Loucy (cell line): ENCODE data around the gene GIPC2.
"Not testable (repeated sequence)": the region's sequence is repeated elsewhere in the genome, so short reads cannot be mapped to it uniquely, and the experiment has no call there.

ENCODE experiments used
- H2AFZ ChIP-seq: fragments of 200-600 bp; sonication (generic); 2 replicates; pipeline ENCODE4 v1.6.0; 2016; ENCODE audit warnings: antibody characterized with exemption, mild to moderate bottlenecking, low read length, moderate library complexity
- H3F3A ChIP-seq: fragments of 200-600 bp; 2 replicates; pipeline ENCODE4 v1.6.0; 2016; ENCODE audit warnings: antibody characterized with exemption, low read depth, mild to moderate bottlenecking
- H3K27me3 ChIP-seq: fragments of 200-600 bp; sonication (generic); 2 replicates; pipeline ENCODE4 v1.6.1; 2014; ENCODE audit warnings: low read length, mild to moderate bottlenecking; ENCODE audit not compliant: insufficient read depth, poor library complexity, severe bottlenecking
- H3K36me3 ChIP-seq: fragments of 200-600 bp; sonication (generic); 2 replicates; pipeline ENCODE4 v1.6.1; 2016; ENCODE audit warnings: low read length; ENCODE audit not compliant: insufficient read depth
- H3K4me1 ChIP-seq: fragments of 200-600 bp; sonication (generic); 2 replicates; pipeline ENCODE4 v1.5.1; 2014; ENCODE audit warnings: low read length, mild to moderate bottlenecking; ENCODE audit not compliant: insufficient read depth, poor library complexity, severe bottlenecking
- H3K4me2 ChIP-seq: fragments of 200-600 bp; sonication (generic); 2 replicates; pipeline ENCODE4 v1.6.0; 2014; ENCODE audit warnings: antibody characterized with exemption, low read length, low read depth, mild to moderate bottlenecking; ENCODE audit not compliant: poor library complexity, severe bottlenecking
- H3K4me3 ChIP-seq: fragments of 200-600 bp; sonication (generic); 2 replicates; pipeline ENCODE4 v1.5.1; 2014; ENCODE audit warnings: low read length, mild to moderate bottlenecking, mixed read lengths; ENCODE audit not compliant: poor library complexity, severe bottlenecking
- H3K79me2 ChIP-seq: fragments of 200-600 bp; sonication (generic); 2 replicates; pipeline ENCODE4 v1.6.1; 2014; ENCODE audit warnings: low read length; ENCODE audit not compliant: insufficient read depth
- H3K9ac ChIP-seq: fragments of 200-600 bp; sonication (generic); 2 replicates; pipeline ENCODE4 v1.6.0; 2014; ENCODE audit warnings: mild to moderate bottlenecking, low read depth, low read length, moderate library complexity; ENCODE audit not compliant: poor library complexity, severe bottlenecking
- H3K9me2 ChIP-seq: fragments of 200-600 bp; sonication (generic); replicated peaks from 2 replicates; pipeline ENCODE4 v1.6.1; 2016; ENCODE audit warnings: low read depth, low read length, mixed read lengths
- H3K9me3 ChIP-seq: fragments of 200-600 bp; sonication (generic); 2 replicates; pipeline ENCODE4 v1.6.1; 2014; ENCODE audit warnings: mild to moderate bottlenecking, antibody characterized with exemption, low read length, low read depth; ENCODE audit not compliant: insufficient read depth
- H4K20me1 ChIP-seq: fragments of 200-600 bp; sonication (generic); 2 replicates; pipeline ENCODE4 v1.6.0; 2014; ENCODE audit warnings: antibody characterized with exemption, low read length, mild to moderate bottlenecking; ENCODE audit not compliant: insufficient read depth, poor library complexity, severe bottlenecking
- EZH2phosphoT487 ChIP-seq: fragments of 200-600 bp; IDR thresholded peaks from 2 replicates; pipeline ENCODE4 v1.6.1; 2018; ENCODE audit warnings: antibody characterized with exemption, mild to moderate bottlenecking, moderate library complexity, borderline replicate concordance
- TF ChIP-seq, protein P1 (sequence below): fragments of 200-600 bp; sonication (generic); conservative IDR thresholded peaks from 2 replicates; pipeline ENCODE4 v1.5.1; 2014; ENCODE audit warnings: mild to moderate bottlenecking, antibody characterized with exemption, low read length

The GIPC2 gene

DNA sequence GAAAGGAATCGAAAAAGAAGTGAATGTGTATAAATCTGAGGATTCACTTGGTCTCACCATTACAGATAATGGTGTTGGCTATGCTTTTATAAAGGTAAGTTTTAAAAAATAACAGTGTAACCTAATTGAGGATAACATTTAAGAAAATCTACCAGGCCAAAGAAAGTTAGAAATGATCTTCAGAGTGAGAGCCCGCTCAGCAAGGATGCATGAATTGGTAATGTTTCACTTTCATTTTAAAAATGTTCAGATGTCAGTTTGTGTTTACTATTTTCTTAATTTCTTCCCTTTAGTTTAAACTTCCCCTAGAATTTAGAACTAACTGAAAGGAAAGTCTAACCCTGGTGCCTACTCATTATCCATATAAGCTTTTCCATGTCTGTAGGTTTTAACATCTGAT lies 35.0 kb downstream of the GIPC2 start:
- peak overlapping the region; percentile 55 for H2AFZ ChIP-seq
- peak overlapping the region; percentile 52 for H3K4me2 ChIP-seq
- H3K9me3 ChIP-seq, result no peaks in the 10 kb centered on the region
- no peaks in the 10 kb centered on the region for H3K27me3 ChIP-seq
- H3K9me2 ChIP-seq, result no peaks in the 10 kb centered on the region
- no peaks in the 10 kb centered on the region for H3K4me1 ChIP-seq
- no peaks in the 10 kb centered on the region for H3K36me3 ChIP-seq
- H4K20me1 ChIP-seq, result no peaks in the 10 kb centered on the region
- no peaks in the 10 kb centered on the region for H3K79me2 ChIP-seq
- no peak overlapping the region for H3K9ac ChIP-seq
- TF ChIP-seq EZH2phosphoT487, result no peak
- TF ChIP-seq, protein P1, sequence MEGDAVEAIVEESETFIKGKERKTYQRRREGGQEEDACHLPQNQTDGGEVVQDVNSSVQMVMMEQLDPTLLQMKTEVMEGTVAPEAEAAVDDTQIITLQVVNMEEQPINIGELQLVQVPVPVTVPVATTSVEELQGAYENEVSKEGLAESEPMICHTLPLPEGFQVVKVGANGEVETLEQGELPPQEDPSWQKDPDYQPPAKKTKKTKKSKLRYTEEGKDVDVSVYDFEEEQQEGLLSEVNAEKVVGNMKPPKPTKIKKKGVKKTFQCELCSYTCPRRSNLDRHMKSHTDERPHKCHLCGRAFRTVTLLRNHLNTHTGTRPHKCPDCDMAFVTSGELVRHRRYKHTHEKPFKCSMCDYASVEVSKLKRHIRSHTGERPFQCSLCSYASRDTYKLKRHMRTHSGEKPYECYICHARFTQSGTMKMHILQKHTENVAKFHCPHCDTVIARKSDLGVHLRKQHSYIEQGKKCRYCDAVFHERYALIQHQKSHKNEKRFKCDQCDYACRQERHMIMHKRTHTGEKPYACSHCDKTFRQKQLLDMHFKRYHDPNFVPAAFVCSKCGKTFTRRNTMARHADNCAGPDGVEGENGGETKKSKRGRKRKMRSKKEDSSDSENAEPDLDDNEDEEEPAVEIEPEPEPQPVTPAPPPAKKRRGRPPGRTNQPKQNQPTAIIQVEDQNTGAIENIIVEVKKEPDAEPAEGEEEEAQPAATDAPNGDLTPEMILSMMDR, result no peak
- no peak overlapping the region for H3K4me3 ChIP-seq
- no peaks in the 10 kb centered on the region for H3F3A ChIP-seq

DNA sequence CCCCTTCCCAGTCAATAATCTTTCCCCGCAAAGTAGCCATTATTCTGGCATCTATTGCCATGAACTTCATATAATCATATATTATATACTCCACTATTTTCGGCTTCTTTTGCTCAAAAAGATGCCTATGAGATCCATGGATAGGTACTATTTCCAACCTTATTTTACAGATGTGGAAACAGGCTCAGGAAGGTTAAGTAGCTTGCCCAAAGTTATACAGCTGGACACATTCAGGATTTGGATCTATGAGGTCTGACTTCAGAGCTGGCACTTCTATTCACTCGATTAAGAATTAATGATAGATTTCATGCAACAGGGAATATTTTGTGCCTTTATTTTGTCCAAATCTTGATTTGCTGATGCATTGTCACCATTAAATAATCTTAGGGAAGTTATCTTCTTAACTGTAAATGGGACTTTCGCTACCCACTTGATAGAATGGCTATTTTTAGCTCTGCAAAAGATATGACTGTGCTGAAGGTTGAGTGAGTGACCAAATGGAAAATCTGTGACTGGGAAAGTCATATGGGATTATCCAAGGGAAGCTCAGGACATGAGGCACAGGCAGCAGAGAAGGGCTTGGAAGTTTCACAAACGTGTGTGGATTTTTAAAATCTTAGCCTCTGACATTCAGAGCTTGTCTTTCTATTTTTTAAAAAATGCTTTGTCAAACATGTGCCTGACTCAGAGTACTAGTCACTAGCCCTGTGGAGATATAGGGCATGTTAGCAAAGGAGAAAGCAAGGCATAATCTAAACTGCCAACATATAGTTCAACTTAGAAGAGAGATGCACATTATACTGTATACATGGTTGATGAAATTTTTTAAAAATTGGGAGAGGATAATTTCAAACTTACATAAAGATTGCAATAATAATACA lies 36.5 kb downstream of the GIPC2 start:
- Histone ChIP-seq H3K4me3 (no peak overlapping the region), H3K36me3 (no peaks in the 10 kb centered on the region), H3K4me1 (no peaks in the 10 kb centered on the region), H3K4me2 (no peak overlapping the region), H3K9me3 (no peaks in the 10 kb centered on the region; the same call in 1 of the 2 replicates), H3K9ac (no peak overlapping the region), H3K27me3 (no peaks in the 10 kb centered on the region), H4K20me1 (no peaks in the 10 kb centered on the region), H3F3A (no peaks in the 10 kb centered on the region), H2AFZ (no peak overlapping the region), H3K9me2 (no peaks in the 10 kb centered on the region), H3K79me2 (no peaks in the 10 kb centered on the region)
- no peak for TF ChIP-seq EZH2phosphoT487
- TF ChIP-seq, protein P1, result no peak

DNA sequence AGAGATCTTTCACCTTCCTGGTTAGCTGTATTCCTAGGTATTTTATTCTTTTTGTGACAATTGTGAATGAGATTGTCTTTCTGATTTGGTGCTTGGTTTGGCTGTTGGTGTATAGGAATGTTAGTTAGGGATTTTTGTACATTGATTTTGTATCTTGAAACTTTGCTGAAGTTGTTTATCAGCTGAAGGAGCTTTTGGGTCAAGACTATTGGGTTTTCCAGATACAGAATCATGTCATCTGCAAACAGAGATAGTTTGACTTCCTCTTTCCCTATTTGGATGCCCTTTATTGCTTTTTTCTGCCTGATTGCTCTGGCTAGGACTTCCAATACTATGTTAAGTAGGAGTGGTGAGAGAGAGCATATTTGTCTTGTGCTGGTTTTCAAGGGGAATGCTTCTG lies 38.9 kb downstream of the GIPC2 start:
- H3K9me2 ChIP-seq, H2AFZ ChIP-seq, H3K9me3 ChIP-seq: not testable (repeated sequence)

DNA sequence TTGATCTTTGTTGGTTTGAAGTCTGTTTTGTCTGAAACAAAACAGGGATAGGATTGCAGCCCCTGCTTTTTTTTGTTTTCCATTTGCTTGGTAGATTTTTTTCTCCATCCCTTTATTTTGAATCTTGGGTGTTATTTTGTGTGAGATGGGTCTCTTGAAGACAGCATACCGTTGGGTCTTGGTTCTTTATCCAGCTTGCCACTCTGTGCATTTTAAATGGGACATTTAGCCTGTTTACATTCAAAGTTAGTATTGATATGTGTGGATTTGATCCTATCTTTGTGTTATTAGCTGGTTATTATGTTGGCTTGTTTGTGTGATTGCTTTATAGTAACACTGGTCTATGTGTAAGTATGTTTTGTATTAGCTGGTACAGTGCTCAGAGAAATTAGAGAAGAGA lies 40.9 kb downstream of the GIPC2 start:
- Histone ChIP-seq H3K9me3 (no peaks in the 10 kb centered on the region; the same call in 1 of the 2 replicates), H3K79me2 (no peaks in the 10 kb centered on the region), H3K36me3 (no peaks in the 10 kb centered on the region), H3K9ac (no peak overlapping the region), H3K4me2 (no peak overlapping the region), H3K27me3 (no peaks in the 10 kb centered on the region), H3F3A (no peaks in the 10 kb centered on the region), H3K4me1 (no peaks in the 10 kb centered on the region), H2AFZ (no peak overlapping the region), H4K20me1 (no peaks in the 10 kb centered on the region), H3K4me3 (no peak overlapping the region), H3K9me2 (no peaks in the 10 kb centered on the region)
- TF ChIP-seq, protein P1, result no peak
- no peak for TF ChIP-seq EZH2phosphoT487

More for the DNA sequence above, 38.9 kb downstream of the GIPC2 start:
- H4K20me1 ChIP-seq, H3K79me2 ChIP-seq, H3K36me3 ChIP-seq, H3K4me3 ChIP-seq, H3K27me3 ChIP-seq, H3K4me1 ChIP-seq, H3K9ac ChIP-seq, H3K4me2 ChIP-seq, H3F3A ChIP-seq: not testable (repeated sequence)
